ENCODE results near the gene GTPBP1.

GTPBP1 gene

DNA sequence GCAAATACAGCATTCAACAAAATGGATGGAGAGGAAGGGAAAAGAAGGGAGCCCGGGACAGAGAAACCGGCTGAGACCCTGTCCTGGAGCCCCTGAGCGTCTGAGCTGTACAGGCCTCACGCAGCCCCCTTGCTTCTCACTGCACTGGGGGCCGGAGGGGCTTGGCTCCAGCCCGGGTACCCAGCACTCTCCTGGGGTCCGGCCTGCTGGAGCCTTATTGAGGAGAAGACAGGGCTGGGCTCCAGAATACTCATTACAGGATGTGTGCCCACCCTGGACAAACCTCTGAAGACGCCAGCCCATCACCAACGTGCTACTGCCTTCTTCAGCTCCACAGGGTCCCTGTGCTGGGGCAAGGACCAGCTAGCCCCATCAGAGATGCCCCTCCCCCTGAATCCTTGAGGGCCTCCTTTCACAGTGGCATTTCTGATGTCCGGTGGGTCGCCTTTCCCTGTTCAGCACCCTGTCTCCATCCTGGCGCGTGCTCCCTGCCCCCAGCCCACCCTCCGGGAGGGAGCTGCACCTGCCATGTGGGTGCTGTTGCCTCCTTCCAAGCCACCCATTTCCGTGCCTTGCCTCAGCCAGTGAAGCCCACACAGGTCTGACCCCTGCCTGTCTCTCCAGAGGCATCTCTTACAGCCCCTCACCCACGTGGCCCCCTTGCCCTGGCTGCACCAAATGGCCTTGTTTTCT, 64.7 kb downstream of the GTPBP1 start:
- Histone ChIP-seq H3K4me3 (ENCODE audit: low read depth, low read length) (no peak overlapping the region), H3K36me3 (ENCODE audit: control insufficient read depth, insufficient read depth, low read length) (no peaks in the 10 kb centered on the region), H3K27me3 (ENCODE audit: control insufficient read depth, insufficient read depth, low read length) (no peaks in the 10 kb centered on the region), H3K27ac (no peak overlapping the region), H3K4me1 (no peaks in the 10 kb centered on the region), H3K4me2 (ENCODE audit: low read length) (no peak overlapping the region), H3K9me3 (ENCODE audit: control insufficient read depth, low read length) (no peaks in the 10 kb centered on the region), H3K9ac (no peak overlapping the region), H3K79me2 (no peaks in the 10 kb centered on the region), H2AFZ (no peak overlapping the region)
- TF ChIP-seq, protein P1, sequence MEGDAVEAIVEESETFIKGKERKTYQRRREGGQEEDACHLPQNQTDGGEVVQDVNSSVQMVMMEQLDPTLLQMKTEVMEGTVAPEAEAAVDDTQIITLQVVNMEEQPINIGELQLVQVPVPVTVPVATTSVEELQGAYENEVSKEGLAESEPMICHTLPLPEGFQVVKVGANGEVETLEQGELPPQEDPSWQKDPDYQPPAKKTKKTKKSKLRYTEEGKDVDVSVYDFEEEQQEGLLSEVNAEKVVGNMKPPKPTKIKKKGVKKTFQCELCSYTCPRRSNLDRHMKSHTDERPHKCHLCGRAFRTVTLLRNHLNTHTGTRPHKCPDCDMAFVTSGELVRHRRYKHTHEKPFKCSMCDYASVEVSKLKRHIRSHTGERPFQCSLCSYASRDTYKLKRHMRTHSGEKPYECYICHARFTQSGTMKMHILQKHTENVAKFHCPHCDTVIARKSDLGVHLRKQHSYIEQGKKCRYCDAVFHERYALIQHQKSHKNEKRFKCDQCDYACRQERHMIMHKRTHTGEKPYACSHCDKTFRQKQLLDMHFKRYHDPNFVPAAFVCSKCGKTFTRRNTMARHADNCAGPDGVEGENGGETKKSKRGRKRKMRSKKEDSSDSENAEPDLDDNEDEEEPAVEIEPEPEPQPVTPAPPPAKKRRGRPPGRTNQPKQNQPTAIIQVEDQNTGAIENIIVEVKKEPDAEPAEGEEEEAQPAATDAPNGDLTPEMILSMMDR (IDR thresholded peaks at IDR 0.05), result no peak

DNA sequence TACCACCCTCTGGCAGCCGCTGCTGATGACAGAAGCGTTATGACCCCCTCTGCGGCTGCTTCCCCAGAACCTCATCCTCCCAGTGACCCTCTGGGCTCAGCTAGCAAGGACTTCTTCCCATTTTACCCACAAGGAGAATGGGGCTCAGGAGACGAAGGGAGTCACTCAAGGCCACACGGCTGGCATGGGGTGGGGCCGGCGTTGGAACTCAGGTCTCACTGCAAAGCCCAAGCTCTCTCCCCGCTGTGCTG, 66.8 kb downstream of the GTPBP1 start:
- Histone ChIP-seq H3K4me1 (no peaks in the 10 kb centered on the region), H3K36me3 (ENCODE audit: control insufficient read depth, insufficient read depth, low read length) (no peaks in the 10 kb centered on the region), H3K9me3 (ENCODE audit: control insufficient read depth, low read length) (no peaks in the 10 kb centered on the region), H3K79me2 (no peaks in the 10 kb centered on the region), H2AFZ (no peak overlapping the region), H3K4me3 (ENCODE audit: low read depth, low read length) (no peak overlapping the region), H3K9ac (no peak overlapping the region), H3K4me2 (ENCODE audit: low read length) (no peak overlapping the region), H3K27me3 (ENCODE audit: control insufficient read depth, insufficient read depth, low read length) (no peaks in the 10 kb centered on the region), H3K27ac (no peak overlapping the region)
- TF ChIP-seq, protein P1 (IDR thresholded peaks at IDR 0.05), result no peak

DNA sequence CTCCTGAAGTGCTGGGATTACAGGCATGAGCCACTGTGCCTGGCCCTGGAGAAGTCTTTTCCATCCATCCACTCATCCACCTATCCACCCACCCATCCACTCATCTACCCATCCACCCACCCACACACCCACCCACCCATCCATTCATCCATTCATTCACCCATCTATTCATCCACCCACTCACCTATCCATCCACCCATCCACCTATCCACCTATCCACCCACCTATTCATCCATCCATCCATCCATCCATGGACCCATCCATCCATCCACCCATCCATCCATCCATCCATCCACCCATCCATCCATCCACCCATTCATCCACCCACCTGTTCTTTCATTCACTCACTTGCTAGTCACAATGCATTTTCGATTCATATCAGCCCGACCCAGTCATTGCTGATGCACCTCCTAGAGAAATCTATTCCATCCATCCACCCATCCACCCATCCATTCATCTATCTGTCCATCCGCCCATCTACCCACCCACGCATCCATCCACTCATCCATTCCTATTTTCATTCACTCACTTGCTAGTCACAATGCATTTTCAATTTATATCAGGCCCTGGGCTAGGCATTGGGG, 67.7 kb downstream of the GTPBP1 start:
- Histone ChIP-seq H3K4me3 (ENCODE audit: low read depth, low read length) (no peak overlapping the region), H2AFZ (no peak overlapping the region)
- TF ChIP-seq, protein P1 (IDR thresholded peaks at IDR 0.05), result no peak

DNA sequence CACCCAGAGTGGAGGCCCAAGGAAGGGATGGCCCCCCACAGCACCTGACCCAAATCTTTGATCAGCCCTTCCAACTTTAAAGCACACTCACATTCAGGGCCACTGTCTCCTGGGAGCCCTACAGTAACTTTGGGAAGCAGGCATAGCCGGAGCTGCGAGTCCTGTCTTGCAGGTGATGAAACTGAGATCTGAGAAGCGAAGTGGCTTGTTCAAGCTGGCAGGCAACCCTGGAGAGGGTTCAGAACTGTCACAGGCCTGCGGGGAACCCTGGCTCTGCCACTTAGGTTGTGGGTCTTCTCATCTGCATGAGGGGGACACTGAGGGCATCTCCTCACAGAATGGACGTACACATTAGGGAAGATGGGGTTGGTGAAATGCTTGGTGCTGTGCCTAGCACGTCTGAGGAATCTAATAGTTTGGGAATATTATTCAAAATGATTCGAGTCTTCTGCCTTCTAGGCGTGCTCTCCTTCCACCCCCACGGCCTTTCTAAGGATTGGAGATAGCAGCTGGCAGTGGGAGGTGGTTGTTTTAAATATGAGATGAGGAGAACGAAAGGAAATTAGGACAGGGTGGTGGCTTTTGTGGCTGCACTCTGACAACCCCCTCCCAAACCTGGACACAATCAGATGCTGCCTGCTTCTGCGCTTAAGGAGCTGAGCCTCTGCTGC, 68.9 kb downstream of the GTPBP1 start:
- Histone ChIP-seq H3K9ac (no peak overlapping the region), H3K4me2 (ENCODE audit: low read length) (no peak overlapping the region), H2AFZ (no peak overlapping the region), H3K27me3 (ENCODE audit: control insufficient read depth, insufficient read depth, low read length) (no peaks in the 10 kb centered on the region), H3K9me3 (ENCODE audit: control insufficient read depth, low read length) (no peaks in the 10 kb centered on the region), H3K4me3 (ENCODE audit: low read depth, low read length) (no peak overlapping the region), H3K27ac (no peak overlapping the region), H3K79me2 (no peaks in the 10 kb centered on the region), H3K4me1 (no peaks in the 10 kb centered on the region), H3K36me3 (ENCODE audit: control insufficient read depth, insufficient read depth, low read length) (no peaks in the 10 kb centered on the region)
- TF ChIP-seq, protein P1 (IDR thresholded peaks at IDR 0.05), result no peak

More for the DNA sequence above, 67.7 kb downstream of the GTPBP1 start:
- no peaks in the 10 kb centered on the region for H3K9me3 ChIP-seq (ENCODE audit: control insufficient read depth, low read length)
- H3K27me3 ChIP-seq (ENCODE audit: control insufficient read depth, insufficient read depth, low read length), result no peaks in the 10 kb centered on the region
- no peak overlapping the region for H3K27ac ChIP-seq
- H3K4me2 ChIP-seq (ENCODE audit: low read length), result no peak overlapping the region
- H3K4me1 ChIP-seq, result no peaks in the 10 kb centered on the region
- no peaks in the 10 kb centered on the region for H3K36me3 ChIP-seq (ENCODE audit: control insufficient read depth, insufficient read depth, low read length)
- H3K79me2 ChIP-seq, result no peaks in the 10 kb centered on the region
- H3K9ac ChIP-seq, result no peak overlapping the region

Data from parathyroid adenoma (tissue), 2 donors.